Endothelial cell of umbilical vein (primary cell): ENCODE results near the gene PRRT4. TPM values are rescaled to one million over a fixed set of nuclear protein-coding genes. Genes with fewer than 3 reads are reported as not detected.
A peak's percentile ranks its signal among the peaks of the same experiment; 100 is the strongest.

Source experiments
- BruUV-seq: library from RNA; stranded (reverse); fragments of 400-500 nt; replicated peaks from 2 replicates; lab custom pipeline; 2021; lab: Mats Ljungman, UMichigan
- CTCF ChIA-PET: fragments of 300-600, 350-600 bp; sonication (Branson Sonifier 250); formaldehyde crosslinking; loops from one replicate; lab custom pipeline; 2021; ENCODE audit warnings: antibody characterized with exemption, inconsistent platforms; lab: Charles Lee
- POLR2A ChIA-PET: fragments of 300-600, 350-600 bp; sonication (Branson Sonifier 250); formaldehyde crosslinking; loops from one replicate; lab custom pipeline; 2021; ENCODE audit warnings: antibody characterized with exemption, inconsistent platforms; lab: Charles Lee
- DNase-seq: peaks from one replicate; pipeline ENCODE4 v3.0.0-alpha.2; 2011; ENCODE audit warnings: low read depth, low spot score
- FAIRE-seq: peaks from 2 replicates; lab custom pipeline; 2011; peaks lifted over from hg19 to GRCh38; lab: Jason Lieb, UNC
- H2AFZ ChIP-seq: 2 replicates; pipeline ENCODE4 v1.6.0; 2012; ENCODE audit warnings: low read depth, low read length, control low read depth, inconsistent platforms
- H3K27ac ChIP-seq: 2 replicates; pipeline ENCODE4 v1.5.1; 2011; ENCODE audit warnings: low read depth, mild to moderate bottlenecking, control low read depth, low read length, moderate library complexity; ENCODE audit not compliant: insufficient read depth
- H3K27me3 ChIP-seq, 2 experiments: 2 replicates each; pipeline versions ENCODE4 v1.6.0 to v1.6.1; 2011; ENCODE audit warnings: low read length in 2 of 2, mixed read lengths in 1 of 2; ENCODE audit not compliant: control insufficient read depth in 2 of 2, insufficient read depth in 2 of 2
- H3K36me3 ChIP-seq, 2 experiments: 2 replicates in 1 of 2; 3 replicates in 1 of 2; pipeline ENCODE4 v1.5.1; 2011; ENCODE audit warnings: low read length in 2 of 2, mild to moderate bottlenecking in 1 of 2, moderate library complexity in 1 of 2; ENCODE audit not compliant: control insufficient read depth in 2 of 2, insufficient read depth in 2 of 2; ENCODE audit errors: extremely low read depth in 1 of 2
- H3K4me1 ChIP-seq: 3 replicates; pipeline ENCODE4 v1.5.1; 2011; ENCODE audit warnings: mild to moderate bottlenecking, low read length; ENCODE audit not compliant: control insufficient read depth, insufficient read depth; ENCODE audit errors: extremely low read depth
- H3K4me2 ChIP-seq: 2 replicates; pipeline ENCODE4 v1.6.1; 2011; ENCODE audit warnings: low read length, control low read depth, mixed read lengths; ENCODE audit not compliant: insufficient read depth
- H3K4me3 ChIP-seq, 3 experiments: fragments of 200-600 bp in 1 of 3; sonication (generic), shearing (Covaris generic) in 1 of 3; replicated peaks in 1 of 3; 2 replicates each; pipeline ENCODE4 v1.5.1; 2011 to 2016; ENCODE audit warnings: control low read depth in 3 of 3, low read length in 3 of 3, mild to moderate bottlenecking in 2 of 3, inconsistent platforms in 1 of 3, low read depth in 1 of 3, moderate library complexity in 1 of 3; ENCODE audit not compliant: insufficient read depth in 1 of 3
- H3K79me2 ChIP-seq: 2 replicates; pipeline ENCODE4 v1.6.0; 2012; ENCODE audit warnings: low read length, inconsistent platforms; ENCODE audit not compliant: control insufficient read depth, insufficient read depth
- H3K9ac ChIP-seq: replicated peaks from 2 replicates; pipeline ENCODE3; 2011; ENCODE audit warnings: low read length, control low read depth; ENCODE audit not compliant: insufficient read depth; ENCODE audit errors: extremely low read depth
- H3K9me1 ChIP-seq: replicated peaks from 3 replicates; pipeline ENCODE4 v1.6.0; 2011; ENCODE audit warnings: mild to moderate bottlenecking, low read length; ENCODE audit not compliant: control insufficient read depth, insufficient read depth; ENCODE audit errors: extremely low read depth
- H3K9me3 ChIP-seq: replicated peaks from 2 replicates; pipeline ENCODE4 v1.5.1; 2012; ENCODE audit warnings: low read length, inconsistent platforms; ENCODE audit not compliant: control insufficient read depth, insufficient read depth
- H4K20me1 ChIP-seq: replicated peaks from 2 replicates; pipeline ENCODE3; 2011; ENCODE audit warnings: mild to moderate bottlenecking, low read length; ENCODE audit not compliant: control insufficient read depth, insufficient read depth; ENCODE audit errors: extremely low read depth
- EZH2 ChIP-seq: IDR thresholded peaks from 2 replicates; pipeline ENCODE4 v1.6.1; 2012; ENCODE audit warnings: borderline replicate concordance, low read depth, mild to moderate bottlenecking, moderate library complexity, low read length, inconsistent platforms; ENCODE audit not compliant: severe bottlenecking
- FOS ChIP-seq: IDR thresholded peaks from 2 replicates; pipeline ENCODE4 v1.6.1; 2011; ENCODE audit warnings: mild to moderate bottlenecking, low read length, moderate library complexity, borderline replicate concordance; ENCODE audit not compliant: insufficient read depth
- GATA2 ChIP-seq: IDR thresholded peaks from 2 replicates; pipeline ENCODE4 v1.7.0; 2011; ENCODE audit warnings: low read depth, mild to moderate bottlenecking, moderate library complexity, mixed read lengths, low read length; ENCODE audit not compliant: insufficient read length, insufficient read depth
- JUN ChIP-seq: IDR thresholded peaks from 2 replicates; pipeline ENCODE4 v1.6.1; 2011; ENCODE audit warnings: borderline replicate concordance, low read depth; ENCODE audit not compliant: insufficient read length, insufficient read depth
- MYC ChIP-seq: IDR thresholded peaks from one replicate; pipeline ENCODE4 v1.6.1; 2011; ENCODE audit warnings: mild to moderate bottlenecking, low read depth, low read length
- POLR2A ChIP-seq: IDR thresholded peaks from 2 replicates; pipeline ENCODE4 v1.6.1; 2012; ENCODE audit warnings: low read depth, mild to moderate bottlenecking, control low read depth, low read length
- POLR2AphosphoS5 ChIP-seq: IDR thresholded peaks from 2 replicates; pipeline ENCODE4 v1.6.1; 2012; ENCODE audit warnings: low read depth, mild to moderate bottlenecking, control low read depth, low read length, moderate library complexity; ENCODE audit not compliant: insufficient read depth
- dilution Hi-C: fragments of 300-500 bp; cut with MboI; formaldehyde crosslinking; loops from one replicate; pipeline ENCODE4 v1.15.0; 2019; ENCODE audit warnings: low sequenced_read_pairs; ENCODE audit not compliant: extremely low pct_ligation_motif_present
- intact Hi-C: fragments of 100-400 bp; cut with micrococcal nuclease; formaldehyde crosslinking; loops from one replicate; pipeline ENCODE4 v1.10.0; 2022
- polyA plus RNA-seq, 4 experiments: library from polyadenylated mRNA; depleted of rRNA in 3 of 4; stranded (reverse) in 3 of 4; unstranded in 1 of 4; fragments of >200 nt; gene quantifications; 2 replicates each; pipeline versions ENCODE4 v1.2.1 to v1.2.3, GENCODE V29; 2011 to 2012; ENCODE audit warnings: missing spikeins in 1 of 4
- total RNA-seq: library from RNA; stranded (reverse); gene quantifications from 2 replicates; pipeline ENCODE4 v1.2.3, GENCODE V29; 2021
- TF ChIP-seq, protein P1 (sequence below), 2 donors: IDR thresholded peaks; 1 replicate in 1 of 2; 2 replicates in 1 of 2; pipeline ENCODE4 v1.5.1; 2011; ENCODE audit warnings: low read length in 2 of 2, mild to moderate bottlenecking in 2 of 2, moderate library complexity in 2 of 2, control low read depth in 1 of 2, inconsistent platforms in 1 of 2, low read depth in 1 of 2; ENCODE audit not compliant: insufficient read depth in 1 of 2; ENCODE audit errors: extremely low read depth in 1 of 2
- TF ChIP-seq, protein P2 (sequence below): IDR thresholded peaks from 2 replicates; pipeline ENCODE4 v1.6.1; 2011; ENCODE audit not compliant: insufficient read depth, insufficient read length

Gene PRRT4
- total and polyA plus RNA-seq, 2 donors (not counting 3 experiments of a cell fraction or from before 2014, with no cell fraction given) = 0.03 TPM; not detected in 1

DNA sequence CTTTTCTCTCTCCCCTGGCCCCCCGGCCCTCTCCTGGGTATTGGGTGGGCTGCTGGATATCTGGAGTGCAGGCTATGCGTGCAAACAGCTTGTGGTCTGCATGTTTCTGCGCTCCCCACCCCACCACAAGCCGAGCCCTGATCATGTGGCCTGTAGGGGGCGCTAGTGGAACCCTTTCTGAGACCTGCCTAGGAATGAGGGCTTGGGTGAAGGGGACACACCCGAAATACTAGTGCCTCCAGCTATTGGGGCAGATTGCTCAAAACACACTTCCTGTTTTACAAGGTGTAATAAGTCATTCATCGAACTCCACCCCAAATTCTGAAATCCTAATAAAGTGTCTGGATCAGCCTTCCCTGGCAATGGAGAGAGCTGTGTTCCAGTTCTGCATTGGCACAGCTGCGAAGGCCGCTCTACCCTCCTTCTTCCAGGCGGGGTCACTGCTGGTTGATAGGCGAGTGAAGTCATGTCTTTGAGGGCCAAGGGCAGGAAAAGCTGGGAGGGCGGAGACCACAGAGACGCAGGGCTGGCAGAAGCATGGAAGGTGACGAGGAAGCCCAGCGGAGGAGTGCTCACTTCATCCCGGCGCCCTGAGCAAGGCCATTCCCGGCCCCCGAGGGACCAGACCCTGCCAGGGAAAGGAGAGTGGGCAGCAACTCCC, 19.8 kb upstream of the PRRT4 start:
- Histone ChIP-seq H3K27ac (no peak overlapping the region), H4K20me1 (no peaks in the 10 kb centered on the region), H3K79me2 (no peaks in the 10 kb centered on the region), H3K4me1 (no peaks in the 10 kb centered on the region), H2AFZ (no peak overlapping the region), H3K9me3 (no peaks in the 10 kb centered on the region), H3K4me2 (no peak overlapping the region), H3K27me3 (no peaks in the 10 kb centered on the region), H3K36me3 (no peaks in the 10 kb centered on the region), H3K9me1 (no peaks in the 10 kb centered on the region), H3K9ac (no peak overlapping the region), H3K4me3 (no peak overlapping the region)
- TF ChIP-seq, protein P1, sequence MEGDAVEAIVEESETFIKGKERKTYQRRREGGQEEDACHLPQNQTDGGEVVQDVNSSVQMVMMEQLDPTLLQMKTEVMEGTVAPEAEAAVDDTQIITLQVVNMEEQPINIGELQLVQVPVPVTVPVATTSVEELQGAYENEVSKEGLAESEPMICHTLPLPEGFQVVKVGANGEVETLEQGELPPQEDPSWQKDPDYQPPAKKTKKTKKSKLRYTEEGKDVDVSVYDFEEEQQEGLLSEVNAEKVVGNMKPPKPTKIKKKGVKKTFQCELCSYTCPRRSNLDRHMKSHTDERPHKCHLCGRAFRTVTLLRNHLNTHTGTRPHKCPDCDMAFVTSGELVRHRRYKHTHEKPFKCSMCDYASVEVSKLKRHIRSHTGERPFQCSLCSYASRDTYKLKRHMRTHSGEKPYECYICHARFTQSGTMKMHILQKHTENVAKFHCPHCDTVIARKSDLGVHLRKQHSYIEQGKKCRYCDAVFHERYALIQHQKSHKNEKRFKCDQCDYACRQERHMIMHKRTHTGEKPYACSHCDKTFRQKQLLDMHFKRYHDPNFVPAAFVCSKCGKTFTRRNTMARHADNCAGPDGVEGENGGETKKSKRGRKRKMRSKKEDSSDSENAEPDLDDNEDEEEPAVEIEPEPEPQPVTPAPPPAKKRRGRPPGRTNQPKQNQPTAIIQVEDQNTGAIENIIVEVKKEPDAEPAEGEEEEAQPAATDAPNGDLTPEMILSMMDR (IDR thresholded peaks at IDR 0.05; ENCODE audit: extremely low read depth in 1 of 2, insufficient read depth in 1 of 2, low read depth in 1 of 2, low read length in 2 of 2) = peak; percentile 64 to 73
- no peak for TF ChIP-seq GATA2
- no TSS peak for BruUV-seq
- ChIA-PET CTCF (interaction anchor here (0.7 to 20.6 kb wide), 7 partner anchors 9 to 80 kb away, joined by 3 to 778 read pairs (median 4); partner anchors contain the start of gene RBM28), POLR2A (no interaction called here)
- DNase-seq = no peak
- dilution Hi-C loops (no loop called here), intact Hi-C loops (no loop called here)
- FAIRE-seq = peak; percentile 8

DNA sequence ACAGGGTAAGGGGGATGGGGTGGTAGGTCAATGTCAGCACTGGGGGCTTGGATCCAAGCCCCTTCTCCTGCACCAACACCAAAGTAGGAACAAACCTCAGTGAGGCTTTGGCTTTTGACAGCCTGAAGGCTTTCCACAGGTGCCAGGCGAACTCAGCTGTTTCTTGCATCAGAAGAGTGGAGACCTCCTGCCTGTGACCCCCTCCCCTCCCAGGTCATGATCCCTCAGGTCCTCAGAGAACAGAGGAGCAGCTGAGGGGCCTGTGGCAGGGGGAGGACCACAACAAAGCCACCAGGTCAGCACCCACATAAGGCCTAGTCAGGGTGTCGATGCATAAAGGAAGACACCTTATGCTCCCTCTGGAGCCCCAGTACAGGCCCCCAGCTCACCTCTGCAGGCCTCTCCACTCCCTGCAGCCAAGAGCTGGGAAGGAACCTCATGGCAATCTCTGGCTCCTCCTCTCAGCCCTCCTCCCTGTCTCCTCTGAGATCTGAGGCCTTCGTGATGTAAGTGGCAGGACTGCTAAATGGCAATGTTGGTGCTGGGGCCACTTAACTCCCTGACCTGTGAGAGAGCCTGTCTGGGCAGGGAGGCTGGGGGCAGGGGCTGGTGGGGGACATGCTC, 19.1 kb upstream of the PRRT4 start:
- Histone ChIP-seq H4K20me1 (no peaks in the 10 kb centered on the region), H3K79me2 (no peaks in the 10 kb centered on the region), H3K4me1 (no peaks in the 10 kb centered on the region), H3K9me3 (no peaks in the 10 kb centered on the region), H3K4me3 (no peak overlapping the region), H3K9ac (no peak overlapping the region), H3K36me3 (no peaks in the 10 kb centered on the region), H3K9me1 (no peaks in the 10 kb centered on the region), H3K4me2 (no peak overlapping the region), H2AFZ (no peak overlapping the region), H3K27me3 (no peaks in the 10 kb centered on the region), H3K27ac (no peak overlapping the region)
- FAIRE-seq (no peak), DNase-seq (no peak)
- dilution Hi-C loops = no loop called here
- no peak for TF ChIP-seq FOS
- no peak for TF ChIP-seq GATA2
- no peak for TF ChIP-seq JUN
- TF ChIP-seq, protein P1 (IDR thresholded peaks at IDR 0.05; ENCODE audit: extremely low read depth in 1 of 2, insufficient read depth in 1 of 2, low read depth in 1 of 2, low read length in 2 of 2) = no peak
- TF ChIP-seq MYC = no peak
- TF ChIP-seq EZH2 = no peak
- no peak for TF ChIP-seq POLR2A
- TF ChIP-seq, protein P2, sequence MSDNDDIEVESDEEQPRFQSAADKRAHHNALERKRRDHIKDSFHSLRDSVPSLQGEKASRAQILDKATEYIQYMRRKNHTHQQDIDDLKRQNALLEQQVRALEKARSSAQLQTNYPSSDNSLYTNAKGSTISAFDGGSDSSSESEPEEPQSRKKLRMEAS = no peak
- no peak for TF ChIP-seq POLR2AphosphoS5
- CTCF ChIA-PET = interaction anchor here (1.1 to 20.6 kb wide), 3 partner anchors 18 to 46 kb away, joined by 4 to 778 read pairs (median 4); partner anchors contain the start of gene RBM28
- intact Hi-C loops = no loop called here
- POLR2A ChIA-PET = no interaction called here
- no TSS peak for BruUV-seq
